HT-29 (cell line): ENCODE measurements around the gene FIBCD1. TPM values are rescaled to one million over a fixed set of nuclear protein-coding genes. Genes with fewer than 3 reads are reported as not detected.
"Not testable (repeated sequence)": the region's sequence is repeated elsewhere in the genome, so short reads cannot be mapped to it uniquely, and the experiment has no call there.

Experiments used
- DNase-seq: peaks from one replicate; pipeline ENCODE4 v3.0.0-alpha.2; 2015; ENCODE audit warnings: low spot score
- total RNA-seq: library from RNA; depleted of rRNA; stranded (reverse); fragments of >200 nt; shearing (Covaris generic); gene quantifications from 2 replicates; pipeline ENCODE4 v1.2.3, GENCODE V29; 2014

The FIBCD1 gene
- total RNA-seq, 1 experiment from 2014 or later = 0.03 TPM

DNA sequence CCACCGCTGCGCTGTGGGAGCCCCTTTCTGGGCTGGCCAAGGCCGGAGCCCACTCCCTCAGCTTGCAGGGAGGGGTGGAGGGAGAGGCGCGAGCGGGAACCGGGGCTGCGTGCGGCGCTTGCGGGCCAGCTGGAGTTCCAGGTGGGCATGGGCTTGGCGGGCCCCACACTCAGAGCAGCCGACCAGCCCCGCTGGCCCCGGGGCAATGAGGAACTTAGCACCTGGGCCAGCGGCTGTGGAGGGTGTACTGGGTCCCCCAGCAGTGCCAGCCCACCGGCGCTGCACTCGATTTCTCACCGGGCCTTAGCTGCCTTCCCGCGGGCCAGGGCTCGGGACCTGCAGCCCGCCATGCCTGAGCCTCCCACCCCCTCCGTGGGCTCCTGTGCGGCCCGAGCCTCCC, 29.0 kb downstream of the FIBCD1 start:
- not testable (repeated sequence) for DNase-seq

DNA sequence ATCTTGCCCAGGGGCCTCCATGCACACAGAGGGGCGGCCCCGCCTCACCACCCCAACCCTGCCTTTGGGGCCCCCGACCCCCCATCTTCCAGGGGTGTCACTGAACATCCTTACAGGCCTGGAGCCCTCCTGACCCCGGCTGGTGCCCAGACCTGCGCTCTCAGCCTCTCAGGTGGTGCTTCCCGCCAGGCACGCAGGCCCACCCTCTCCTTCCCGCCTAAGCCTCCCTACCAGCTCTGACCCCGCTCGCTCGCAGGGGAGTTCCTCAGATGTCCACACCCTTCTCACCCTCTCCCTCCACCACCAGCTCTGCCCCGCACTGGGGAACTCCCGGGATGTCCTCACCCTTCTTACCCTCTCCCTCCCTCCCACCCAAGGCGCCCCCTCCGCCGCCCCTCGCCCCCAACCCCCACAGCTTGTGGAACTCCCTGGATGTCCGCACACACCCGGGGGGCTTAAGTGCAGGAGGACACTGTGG, 30.1 kb downstream of the FIBCD1 start:
- DNase-seq = no peak

DNA sequence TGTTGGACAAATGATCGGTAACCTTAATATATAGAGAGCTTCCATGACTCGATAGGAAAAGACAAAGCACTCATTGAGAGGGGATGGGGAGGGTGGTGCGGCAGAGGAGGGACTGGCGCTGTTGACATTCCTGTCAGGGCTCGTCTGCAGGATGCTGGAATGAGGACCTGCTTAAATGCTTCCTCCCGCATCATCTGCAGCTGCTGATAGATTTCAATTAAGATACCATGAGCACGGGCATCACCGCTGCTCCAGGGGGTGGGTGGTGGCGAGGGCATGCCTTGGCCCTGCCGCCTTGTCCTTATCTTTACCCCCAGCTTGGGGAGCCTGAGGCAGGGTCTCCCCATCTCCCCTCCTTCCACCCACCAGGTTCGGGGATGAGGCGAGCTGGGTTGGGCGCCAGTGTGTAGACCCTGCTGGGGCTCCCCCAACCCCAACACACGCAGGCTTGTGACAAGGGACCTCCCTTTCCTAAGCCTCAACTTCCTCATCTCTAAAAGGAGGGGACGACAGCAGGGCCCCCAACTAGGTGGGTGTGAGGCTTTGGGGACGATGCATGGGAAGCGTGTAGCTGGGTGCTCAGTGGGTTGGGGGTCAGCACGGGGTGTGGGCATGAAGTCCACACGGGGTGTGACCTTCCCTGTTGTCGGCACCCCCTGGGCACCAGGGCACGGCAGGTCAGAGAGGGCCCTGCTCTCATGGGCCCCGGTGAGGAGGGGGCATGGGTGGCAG, 30.7 kb downstream of the FIBCD1 start:
- DNase-seq = peak; percentile 27

DNA sequence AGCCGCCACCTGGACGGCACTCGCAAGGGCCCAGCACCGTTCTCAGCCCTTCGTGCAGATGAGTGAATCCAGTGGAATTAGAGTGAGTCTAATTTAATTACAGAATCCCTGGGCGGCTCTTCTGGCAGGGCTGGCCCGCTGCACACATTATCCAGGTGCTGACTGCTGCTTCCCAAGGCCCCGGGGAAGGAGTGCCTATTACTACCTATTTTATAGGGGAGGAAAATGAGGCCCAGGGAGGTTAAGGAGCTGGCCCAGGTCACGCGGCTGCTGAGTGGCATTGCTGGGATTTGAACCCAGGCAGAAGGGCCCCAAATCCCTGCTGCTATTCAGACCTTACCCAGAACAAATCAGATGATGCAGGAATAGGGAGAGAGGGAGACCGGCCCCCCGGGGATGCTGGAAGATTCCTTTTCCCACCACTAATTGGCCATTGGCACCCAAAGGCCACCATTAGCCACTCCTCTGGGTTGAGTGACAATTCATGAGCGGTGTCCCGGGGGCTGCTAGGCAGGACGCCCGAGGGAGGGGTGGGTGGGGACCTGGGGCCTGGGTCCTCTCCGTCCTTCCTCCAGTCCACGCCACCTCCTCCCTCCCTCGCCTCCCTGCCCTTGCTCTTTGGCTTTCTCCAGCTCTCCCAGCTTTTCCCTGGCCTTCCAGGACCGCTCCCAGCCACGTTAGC, 32.2 kb downstream of the FIBCD1 start:
- no peak for DNase-seq

DNA sequence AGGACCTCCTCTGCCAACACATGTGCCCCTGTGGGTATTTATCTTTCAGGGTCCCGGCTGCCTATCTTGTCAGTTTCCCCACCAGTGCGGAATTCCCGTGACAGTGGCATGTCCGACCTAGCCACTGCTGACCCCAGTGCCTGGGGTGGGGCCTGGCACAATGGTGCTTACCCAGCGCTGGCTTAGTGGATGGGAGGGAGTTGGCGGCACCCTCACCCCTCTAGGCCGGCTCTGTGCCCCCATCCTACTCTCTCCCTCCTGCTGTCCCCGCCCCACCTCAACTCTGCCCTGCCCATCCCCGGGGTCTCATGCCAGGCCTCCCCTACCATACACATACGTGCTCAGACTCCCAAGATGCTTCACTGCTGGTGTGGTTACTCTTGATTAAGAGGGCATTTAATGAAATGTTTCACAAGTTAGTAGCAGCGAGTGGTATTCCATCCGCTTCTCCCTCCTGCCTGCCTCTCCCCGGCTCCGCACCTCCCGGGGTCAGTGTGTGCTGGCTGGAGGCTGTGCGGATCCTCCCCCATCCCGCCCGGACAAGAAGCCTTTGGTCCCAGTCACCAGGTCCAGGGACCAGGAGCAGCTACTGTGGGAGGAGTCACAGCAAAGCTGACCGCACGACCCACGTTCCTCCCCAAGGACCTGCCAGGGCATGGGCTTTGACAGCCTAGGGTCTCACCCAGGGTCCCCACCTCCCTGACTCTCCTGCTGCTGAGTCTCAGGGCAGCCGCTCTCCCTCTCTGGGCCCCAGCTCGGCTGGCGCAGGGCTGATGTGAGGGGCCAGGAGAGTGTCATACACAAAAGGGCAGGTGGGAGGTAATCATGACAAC, 32.9 kb downstream of the FIBCD1 start:
- no peak for DNase-seq

DNA sequence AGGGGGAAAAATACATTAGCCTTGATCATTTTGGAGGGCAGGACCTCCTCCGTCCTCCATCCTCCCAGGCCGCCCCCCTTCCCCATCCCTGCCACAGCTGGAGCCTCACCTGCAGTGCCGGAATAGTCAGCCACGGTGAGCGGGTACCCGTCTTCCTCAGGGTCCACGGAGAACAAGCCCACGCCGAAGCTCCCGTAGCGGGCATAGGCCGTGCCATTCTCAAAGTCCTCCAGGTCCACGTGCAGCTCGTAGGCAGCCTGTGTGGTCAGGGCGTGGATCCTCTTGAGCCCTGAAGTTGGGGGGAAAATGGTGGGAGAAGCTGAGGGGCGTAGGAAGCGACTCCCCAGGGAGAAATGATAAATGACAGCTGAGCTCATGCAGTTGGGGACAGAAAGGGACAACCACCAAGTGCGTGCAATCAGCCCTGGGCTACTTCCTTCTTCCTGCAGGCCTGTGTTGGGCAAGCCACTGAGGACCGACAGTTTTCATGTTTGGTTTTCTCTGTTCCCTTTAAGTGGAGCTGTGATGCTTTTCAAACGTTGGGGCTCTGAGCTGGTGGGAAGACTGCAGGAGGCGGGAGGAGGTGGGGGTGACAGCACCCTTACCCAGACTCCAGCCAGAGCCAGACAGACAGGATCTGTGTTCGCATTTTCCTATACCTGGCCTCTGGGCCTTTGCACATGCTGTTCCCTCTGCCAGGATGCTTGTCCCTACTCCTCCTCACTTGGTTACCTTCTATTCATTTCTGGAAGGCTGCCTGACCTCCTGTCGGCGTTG, 33.7 kb downstream of the FIBCD1 start:
- no peak for DNase-seq

DNA sequence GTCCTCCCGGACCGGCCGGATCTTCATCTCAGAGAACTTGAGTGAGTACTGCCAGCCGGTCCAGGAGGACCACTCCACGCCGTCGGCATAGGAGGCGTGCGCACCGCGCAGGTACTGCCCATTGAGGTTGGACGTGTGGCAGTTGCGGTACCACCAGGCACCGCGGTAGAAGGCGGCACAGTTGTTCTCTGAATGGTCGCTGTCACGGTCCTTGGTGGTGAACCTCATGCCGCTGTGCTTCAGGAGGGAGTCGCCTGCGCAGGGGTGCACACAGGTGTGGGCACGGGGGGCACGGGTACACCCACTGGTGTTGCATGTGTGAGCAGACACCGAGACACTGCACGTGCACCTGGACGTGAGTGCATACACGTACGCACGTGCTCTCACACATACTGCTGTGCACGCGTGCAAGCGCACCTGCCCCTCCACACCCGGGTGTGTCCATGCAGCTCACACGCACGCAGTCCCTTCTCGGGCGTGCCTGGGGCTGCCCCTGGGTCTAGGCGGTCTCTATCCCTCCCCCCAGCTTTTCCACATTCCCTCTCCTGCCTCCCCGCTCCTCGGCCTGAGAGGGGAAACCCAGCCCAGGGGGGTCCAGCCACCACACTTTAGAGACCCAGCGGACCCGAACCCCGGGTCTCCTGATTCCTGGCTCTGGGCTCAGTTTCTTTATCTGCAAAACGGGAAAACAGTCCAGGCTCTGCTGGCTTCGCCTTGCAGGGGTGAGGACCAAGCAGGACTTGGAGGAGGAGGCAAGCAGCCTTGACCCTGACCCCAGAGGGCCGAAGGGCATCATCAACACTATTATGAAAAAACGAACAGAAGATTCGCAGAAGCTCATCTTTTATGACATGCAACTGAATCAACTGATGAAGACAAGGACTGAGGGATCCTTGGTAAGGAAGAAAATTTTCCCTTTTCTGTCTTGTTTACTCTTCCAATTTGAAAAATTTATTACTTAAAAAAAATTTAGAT, 34.7 kb downstream of the FIBCD1 start:
- DNase-seq = no peak

DNA sequence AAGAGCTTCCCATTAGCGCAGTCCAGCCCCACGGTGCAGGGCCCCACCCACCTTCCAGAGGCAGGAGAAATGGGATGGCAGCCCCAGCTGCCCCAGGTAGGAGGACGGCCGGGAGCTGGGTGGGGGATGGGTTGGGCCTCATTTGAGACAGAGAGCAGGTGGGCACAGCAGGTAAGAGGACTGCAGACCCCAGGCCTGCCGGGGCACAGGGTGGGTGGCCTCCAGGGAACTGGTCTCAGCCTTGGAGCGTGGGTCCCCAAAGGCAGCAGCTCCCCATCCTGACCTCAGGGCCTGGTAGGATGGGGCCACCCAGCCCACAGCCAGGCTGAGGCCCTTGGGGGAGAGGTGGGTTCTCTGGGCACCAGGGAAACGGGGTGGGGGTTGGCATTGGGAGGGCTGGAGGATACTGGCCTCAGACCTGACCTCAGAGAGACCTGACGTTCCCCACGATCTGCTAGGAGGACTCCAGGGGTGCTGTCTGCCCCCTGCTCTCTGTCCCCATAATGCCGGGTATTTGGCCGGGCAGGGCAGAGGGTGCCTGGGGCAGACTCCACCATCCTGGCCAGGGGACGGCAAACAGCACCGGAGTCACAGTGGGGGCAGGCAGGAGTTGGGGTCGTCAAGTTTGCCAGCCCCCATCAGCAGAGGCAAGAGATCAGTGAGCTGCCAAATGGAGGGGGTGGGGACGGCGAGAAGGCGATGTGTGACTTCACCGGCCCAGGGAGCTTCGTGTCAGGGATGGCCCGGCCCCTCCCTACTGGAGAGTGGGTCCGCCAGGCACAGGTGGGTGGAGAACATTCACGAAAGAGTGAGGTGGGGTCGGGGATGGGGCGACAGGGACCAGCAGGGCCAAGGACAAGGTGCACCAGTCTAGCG, 35.6 kb downstream of the FIBCD1 start:
- no peak for DNase-seq

DNA sequence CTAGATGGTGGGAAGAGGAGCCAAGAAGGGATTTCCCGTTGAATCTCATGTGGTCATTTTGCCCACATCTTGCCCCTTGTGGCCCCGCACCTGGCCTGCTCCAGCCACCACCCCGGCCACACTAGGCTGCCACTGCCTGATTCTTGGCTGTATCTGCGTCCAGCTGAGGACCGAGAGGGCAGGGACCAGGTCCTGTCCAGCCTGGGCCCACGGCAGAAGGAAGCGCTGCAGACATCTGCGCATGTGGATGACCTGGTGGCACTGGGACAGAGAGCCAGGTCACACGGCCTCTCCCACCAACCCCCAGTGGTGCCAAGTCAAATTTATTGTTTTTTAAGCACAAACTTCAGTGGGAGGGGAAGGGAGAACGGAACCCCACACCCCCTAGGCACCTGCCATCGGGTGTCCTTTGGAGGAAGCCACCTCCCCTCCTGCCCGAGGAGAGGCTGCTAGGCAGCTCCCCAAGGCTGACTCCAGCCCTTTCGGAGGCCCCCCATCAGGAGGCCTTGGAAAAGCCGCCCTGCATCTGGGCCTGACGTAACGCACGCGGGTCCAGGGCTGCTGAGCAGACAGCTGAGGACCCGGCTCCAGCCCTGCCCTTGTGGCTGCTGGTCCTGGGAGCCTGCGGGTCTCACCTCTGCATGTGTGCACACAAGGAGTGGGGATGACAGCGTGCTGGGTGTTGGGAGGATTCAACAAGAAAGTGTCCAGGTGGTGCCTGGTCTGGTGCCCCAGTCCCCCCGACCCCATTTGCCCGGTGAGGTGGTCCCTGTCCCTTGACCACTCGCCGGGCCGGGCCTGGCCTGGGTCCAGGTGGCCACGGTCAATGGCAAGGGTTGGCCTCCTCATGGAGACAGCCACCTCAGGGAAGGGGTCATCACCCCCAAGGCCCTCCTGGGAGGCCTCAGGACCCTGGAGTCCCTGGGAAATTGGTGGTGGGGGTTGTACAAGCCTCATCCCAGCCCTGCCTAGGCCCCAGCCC, 36.6 kb downstream of the FIBCD1 start:
- DNase-seq = no peak

DNA sequence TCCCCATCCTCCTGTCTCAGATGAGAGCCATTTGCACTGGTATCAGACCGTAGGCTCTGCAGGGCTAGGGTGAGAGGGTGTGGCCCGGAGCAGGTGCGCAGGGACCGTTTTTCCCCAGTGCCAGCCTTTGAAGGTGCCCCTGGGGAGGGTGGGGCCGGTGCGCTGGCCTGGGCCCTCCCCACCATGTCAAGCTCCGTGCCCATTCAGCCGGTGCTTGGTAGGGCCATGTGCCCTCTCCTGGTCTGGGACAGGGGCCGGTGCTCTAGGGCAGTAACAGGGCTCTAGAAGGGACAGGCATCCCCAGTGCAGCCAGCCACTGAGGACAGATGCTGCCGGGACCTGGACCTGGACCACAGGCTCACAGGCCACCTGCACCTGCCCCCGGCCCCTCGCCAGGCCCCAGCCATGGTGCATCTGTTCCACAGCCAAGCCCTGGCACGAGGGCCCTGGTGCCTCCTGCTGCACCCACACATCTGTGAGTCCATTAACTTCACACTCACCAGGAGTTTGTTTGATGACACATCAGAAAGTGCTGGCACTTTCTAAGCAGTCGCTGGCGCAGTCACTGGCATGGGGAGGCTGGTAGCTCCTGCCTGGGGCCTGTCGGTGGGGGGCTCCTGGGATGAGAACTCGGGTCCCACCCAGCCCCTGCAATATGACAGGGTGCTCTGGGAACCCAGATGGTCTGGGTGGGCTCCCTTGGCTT, 37.4 kb downstream of the FIBCD1 start:
- DNase-seq = no peak

DNA sequence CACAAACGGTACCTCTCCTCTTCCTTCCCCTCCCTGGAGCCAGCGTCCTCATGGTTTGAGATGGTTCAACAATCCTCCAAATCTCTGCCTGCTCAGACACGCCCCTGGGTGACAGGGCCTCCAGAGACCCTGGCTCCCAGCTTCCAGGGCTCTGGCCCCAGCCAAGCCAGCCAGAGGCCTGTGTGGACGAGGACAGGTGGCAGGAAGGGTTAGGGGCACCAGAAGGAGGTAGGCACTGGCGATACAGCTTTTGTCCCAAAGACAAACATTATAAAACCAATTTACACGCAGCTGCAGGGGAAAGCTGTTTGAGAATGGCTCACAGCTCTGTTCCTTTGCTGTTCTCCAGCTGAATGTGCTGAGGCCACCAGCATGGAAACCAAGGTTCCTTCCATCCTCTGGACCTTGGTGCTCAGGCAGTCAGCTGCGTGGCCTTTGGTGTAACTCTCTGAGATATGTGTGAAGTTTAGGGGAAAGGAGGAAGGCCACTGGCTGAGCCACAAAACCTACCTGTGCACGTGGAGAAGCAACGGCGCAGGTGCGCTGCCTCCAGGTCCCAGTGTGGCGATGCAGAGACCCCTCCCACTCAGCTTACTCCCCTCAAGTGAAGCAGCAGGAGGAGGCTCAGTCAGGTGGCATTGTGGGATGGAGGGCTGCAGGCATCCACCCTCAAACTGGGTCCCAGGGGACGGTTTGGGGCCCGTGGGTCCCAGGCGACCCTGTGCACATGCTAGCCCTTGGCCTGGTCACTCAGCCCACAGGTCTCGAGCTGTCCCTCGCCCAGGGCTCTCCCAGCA, 38.1 kb downstream of the FIBCD1 start:
- no peak for DNase-seq

DNA sequence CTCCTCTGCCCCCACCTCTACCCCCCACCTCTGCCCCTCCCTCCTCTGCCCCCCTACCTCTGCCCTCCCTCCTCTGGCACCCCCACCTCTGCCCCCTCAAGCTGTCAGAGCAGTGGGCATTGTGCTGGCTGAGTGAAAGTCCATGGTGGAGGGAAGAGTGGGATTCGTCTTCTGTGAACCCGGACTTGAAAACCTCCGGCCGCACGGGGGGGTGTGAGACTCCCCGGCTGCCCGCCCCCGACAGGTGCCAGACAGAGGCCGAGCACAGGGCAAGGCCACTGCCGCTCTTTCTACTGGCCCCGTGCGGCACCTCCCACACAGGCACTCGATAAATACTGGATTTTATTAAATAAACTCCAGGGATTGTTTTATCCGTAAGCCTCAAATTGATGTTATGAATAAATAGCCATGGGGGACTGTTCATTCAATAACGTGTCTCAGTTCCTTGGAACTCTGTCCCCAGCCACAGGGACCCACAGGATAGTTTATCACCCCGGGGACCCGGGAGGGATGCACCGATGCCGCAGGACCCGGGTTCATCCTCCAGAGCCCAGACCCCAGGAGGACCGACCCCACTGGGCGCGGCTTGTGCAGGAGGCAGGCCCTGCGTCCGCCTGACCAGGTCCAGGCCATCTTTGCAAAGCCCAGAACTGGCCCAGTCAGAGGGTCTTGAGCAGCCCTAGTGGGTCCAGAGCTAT, 39.8 kb downstream of the FIBCD1 start:
- DNase-seq = no peak

DNA sequence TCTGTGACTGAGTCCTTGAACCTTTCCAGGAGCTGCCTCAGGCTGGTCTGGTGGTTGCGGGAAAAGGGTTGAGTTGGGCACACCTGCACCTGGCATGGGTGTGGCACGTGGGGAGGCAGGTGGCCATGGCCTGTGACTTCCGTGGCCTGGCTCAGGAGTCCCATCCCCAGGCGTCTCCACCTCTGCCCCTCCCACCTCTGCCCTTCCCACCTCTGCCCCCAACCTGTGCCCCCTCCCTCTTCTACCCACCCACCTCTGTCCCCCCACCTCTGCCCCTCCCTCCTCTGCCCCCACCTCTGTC, 40.5 kb downstream of the FIBCD1 start:
- no peak for DNase-seq

DNA sequence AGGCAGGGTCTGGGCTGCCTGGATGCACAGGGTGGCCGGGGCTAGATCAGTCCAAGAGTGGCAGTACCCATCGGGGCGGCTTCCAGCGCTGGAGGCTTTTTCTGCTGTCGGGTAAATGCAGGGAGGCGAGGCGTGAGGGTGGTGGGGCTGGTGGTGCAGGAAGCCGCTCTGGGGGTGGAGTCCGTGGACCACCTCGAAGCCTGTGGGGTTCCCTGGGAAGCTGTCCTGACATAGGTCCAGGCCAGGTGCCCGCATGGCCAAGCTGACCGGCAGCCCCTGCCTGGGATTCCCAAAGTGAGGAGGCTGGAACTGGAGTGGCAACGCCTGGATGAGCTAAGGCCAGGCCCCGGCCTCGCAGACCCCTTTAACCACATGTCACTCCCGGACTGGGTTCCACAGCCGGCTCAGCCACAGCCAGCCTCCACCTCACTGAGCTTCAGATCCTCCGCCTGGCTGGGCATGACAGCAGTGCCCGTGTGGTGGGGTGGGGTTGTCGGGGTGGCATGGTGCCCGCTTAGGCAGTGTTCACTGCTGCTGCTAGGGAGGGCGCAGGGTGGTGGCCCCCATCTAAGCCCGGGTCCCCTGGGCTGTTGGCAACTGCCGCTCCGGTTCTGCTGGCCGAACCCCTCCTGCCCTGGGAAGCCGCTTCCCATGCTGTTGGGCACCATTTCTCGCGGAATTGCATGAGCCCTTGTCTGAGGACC, 41.0 kb downstream of the FIBCD1 start:
- no peak for DNase-seq

DNA sequence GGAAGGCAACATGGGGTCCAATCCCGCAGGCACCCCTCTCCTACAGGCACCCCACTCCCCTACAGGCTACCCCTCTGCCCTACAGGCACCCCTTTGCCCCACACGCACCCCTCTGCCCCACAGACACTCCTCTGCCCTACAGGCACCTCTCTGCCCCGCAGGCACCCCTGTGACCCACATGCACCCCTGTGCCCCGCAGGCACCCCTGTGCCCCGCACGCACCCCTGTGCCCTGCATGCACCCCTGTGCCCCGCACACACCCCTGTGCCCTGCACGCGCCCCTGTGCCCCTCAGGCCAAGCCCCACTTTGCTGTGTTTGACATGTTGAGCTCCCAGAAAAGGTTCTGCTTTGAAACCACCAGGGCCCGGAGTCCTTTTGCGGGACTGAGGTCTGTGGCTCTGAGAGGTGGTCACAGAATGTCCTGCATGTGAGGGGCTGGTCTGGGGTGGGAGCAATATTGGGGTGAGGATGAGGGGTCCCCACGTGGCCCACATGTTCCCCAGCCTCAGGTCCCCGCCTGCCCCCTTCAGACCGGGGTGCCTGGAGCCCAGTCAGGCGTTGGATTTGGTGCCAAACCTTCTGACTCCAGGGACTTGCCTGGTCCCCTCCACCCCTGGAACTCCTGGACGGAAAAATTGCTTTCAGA, 41.8 kb downstream of the FIBCD1 start:
- no peak for DNase-seq
